Measurements from ENCODE around the gene FOXJ1. TPM values are rescaled to one million over a fixed set of nuclear protein-coding genes. Genes with fewer than 3 reads are reported as not detected.

The FOXJ1 gene
- total RNA-seq, 1 experiment from 2014 or later: 2.0 TPM

- DNase-seq (ENCODE audit: low spot score): no peak
These were observed 48.3 kb downstream of the FOXJ1 start for GRCh38 chr17:76092526-76093413.

GRCh38 chr17:76091526-76092286 is 49.3 kb downstream of the FOXJ1 start:
- DNase-seq (ENCODE audit: low spot score): no peak

DNA sequence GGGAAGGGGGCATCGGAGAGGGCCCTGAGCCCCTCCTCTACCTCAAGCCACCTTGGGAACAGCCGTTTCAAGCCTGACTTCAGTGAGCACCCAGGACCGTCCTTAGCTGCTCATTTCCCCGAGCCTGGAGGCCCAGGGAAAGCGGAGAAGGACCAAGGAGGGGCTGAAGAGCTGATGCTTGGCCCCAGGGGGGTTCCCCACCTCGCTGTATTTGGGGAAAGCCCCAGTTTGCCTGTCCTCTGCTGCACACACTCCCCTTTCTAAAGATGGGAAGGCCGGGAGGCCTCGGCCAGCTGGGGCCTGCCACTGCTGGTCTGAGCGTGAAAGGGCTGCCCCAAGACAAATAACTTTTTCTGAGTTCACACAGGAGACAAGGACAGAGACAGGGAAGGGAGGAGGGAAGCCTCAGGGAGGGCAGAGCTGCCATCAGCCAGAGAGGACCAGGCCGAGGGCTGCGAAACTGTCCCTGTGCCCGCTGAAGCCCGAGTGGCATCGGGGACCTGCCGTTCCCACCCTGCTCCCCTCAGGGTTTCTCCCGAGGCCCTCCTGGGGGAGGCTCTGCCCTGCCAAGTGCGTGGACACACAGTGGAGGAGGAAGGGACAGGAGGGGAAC is 50.4 kb downstream of the FOXJ1 start:
- DNase-seq (ENCODE audit: low spot score): no peak

DNA sequence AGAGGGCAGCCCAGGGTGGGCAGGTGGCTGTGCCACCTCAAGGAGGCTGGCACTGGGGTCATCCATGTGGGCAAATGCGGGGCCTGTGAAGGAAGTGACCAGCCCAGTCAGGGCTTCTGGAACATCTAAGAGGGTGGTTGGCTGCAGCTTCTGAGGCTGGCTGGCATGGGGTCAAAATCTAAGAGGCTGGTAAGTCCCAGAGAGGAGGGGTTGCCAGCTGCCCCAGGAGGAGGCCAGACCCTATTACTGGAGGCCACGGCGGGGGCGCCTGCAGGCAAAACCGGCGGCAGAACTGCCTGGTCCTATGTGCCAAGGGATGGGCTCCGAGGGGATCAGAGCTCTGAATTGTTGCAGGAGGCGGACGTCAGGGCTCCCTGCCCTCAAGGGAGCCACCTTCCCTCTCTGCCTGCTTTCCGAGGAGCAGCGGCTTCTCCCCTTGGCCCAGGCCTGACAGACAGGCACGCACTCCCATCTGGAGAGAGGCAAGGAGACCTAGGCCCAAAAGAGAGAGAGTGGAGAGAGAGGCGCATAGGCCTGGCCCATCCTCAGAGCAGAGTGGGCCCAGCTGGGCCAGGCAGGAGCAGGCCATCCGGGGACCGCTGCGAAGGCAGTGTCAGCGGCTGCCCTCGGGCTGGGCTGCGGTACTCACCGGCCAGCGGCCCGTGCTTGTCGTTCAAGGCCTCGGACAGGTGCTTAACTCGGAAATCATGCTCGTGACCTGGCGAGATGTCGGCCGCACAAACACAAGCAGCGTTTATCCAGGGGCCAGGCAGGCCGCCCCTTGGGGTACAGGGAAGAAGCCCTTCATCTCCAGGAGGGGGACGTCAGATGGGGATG is 51.1 kb downstream of the FOXJ1 start:
- no peak for DNase-seq (ENCODE audit: low spot score)

DNA sequence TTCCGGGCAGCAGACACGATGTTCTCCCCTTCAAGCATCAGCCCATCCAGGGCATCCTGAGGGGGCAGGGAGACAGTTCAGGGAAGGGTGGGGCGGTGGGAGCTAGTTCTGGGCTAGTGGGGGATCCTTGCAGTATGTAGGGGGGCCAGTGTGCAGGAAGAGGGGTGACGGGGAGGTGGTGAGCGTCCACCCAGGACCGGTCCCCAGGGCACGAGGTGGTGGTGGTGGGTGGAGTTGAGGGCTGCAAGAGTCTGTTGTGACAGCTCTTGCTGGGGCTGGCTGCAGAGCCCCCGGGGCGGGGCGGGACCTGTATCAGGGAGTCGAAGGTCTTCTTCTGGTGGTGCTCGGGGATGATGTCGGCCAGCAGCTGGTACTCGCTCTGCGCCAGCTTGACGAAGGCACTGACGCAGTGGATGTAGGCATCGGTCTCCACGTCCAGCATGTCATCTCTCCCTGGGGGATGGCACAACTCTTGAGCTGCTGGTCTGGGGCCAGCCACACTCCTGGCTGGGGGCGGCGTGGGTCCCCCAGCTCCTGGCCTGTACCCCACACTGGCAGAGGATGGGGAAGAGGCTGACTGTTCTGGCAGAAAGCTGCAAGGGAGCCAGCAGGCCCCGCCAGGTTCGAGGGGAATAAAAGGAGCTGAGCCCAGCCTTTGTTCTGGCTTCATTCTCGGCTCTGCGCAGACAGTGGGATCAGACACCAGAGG is 52.0 kb downstream of the FOXJ1 start:
- no peak for DNase-seq (ENCODE audit: low spot score)

- DNase-seq (ENCODE audit: low spot score): no peak
These were observed 52.8 kb downstream of the FOXJ1 start for GRCh38 chr17:76088041-76088867.

GRCh38 chr17:76087531-76087930 is 53.5 kb downstream of the FOXJ1 start:
- no peak for DNase-seq (ENCODE audit: low spot score)

DNA sequence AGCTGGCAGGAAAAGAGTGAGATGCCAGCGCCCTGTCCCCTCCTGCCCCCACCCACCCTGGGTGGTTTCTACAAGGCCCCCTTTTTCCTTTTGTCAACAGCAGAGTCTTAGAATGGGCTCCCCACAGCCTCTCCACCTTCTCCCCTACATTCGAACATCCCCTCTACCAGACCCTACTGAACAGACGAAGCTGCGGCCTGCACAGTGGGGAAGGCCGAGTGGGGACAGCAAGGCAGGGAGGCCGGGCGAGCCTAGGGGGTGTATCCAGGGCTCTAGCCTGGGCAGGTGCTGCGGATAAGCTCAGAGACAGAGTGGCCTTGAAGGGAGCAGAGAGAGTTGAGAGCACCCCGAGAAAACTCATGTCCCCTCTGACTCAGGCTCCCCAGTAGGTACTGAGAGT is 54.7 kb downstream of the FOXJ1 start:
- no peak for DNase-seq (ENCODE audit: low spot score)

Small RNA genes lying within 50 kb of the gene (small RNA-seq; reads per million reads assigned to genes)
- not detected for gene MIR6868

Other genes starting within 250 kb of the FOXJ1 start
- 20.2 and 29.2 TPM in 2 replicates for gene TRIM65, start 244.3 kb downstream of the FOXJ1 start, total RNA-seq (2014; rRNA removed; shearing (Covaris generic))
- 85.7 and 92.3 TPM in 2 replicates for gene MRPL38, start 236.4 kb downstream of the FOXJ1 start, total RNA-seq (2014; rRNA removed; shearing (Covaris generic))
- 7.4 and 13.1 TPM in 2 replicates for gene FBF1, start 200.2 kb downstream of the FOXJ1 start, total RNA-seq (2014; rRNA removed; shearing (Covaris generic))
- gene ACOX1, start 162.1 kb downstream of the FOXJ1 start, total RNA-seq (2014; rRNA removed; shearing (Covaris generic)): 32.1 and 46.5 TPM in 2 replicates
- gene TEN1, start 162.0 kb downstream of the FOXJ1 start, total RNA-seq (2014; rRNA removed; shearing (Covaris generic)): 48.6 and 56.2 TPM in 2 replicates
- 9.5 and 11.5 TPM in 2 replicates for gene CDK3, start 140.4 kb downstream of the FOXJ1 start, total RNA-seq (2014; rRNA removed; shearing (Covaris generic))
- 40.1 and 42.1 TPM in 2 replicates for gene EVPL, start 113.9 kb downstream of the FOXJ1 start, total RNA-seq (2014; rRNA removed; shearing (Covaris generic))
- 21.3 and 23.9 TPM in 2 replicates for gene SRP68, start 68.7 kb downstream of the FOXJ1 start, total RNA-seq (2014; rRNA removed; shearing (Covaris generic))
- gene GALR2, start 66.5 kb downstream of the FOXJ1 start, total RNA-seq (2014; rRNA removed; shearing (Covaris generic)): 1.1 and 2.1 TPM in 2 replicates
- gene ZACN, start 62.1 kb downstream of the FOXJ1 start, total RNA-seq (2014; rRNA removed; shearing (Covaris generic)): not detected in 2 replicates
- gene EXOC7, start 37.5 kb downstream of the FOXJ1 start, total RNA-seq (2014; rRNA removed; shearing (Covaris generic)): 97.6 and 99.4 TPM in 2 replicates
- 1.3 and 3.9 TPM in 2 replicates for gene RNF157, start 99.2 kb upstream of the FOXJ1 start, total RNA-seq (2014; rRNA removed; shearing (Covaris generic))
- gene UBALD2, start 124.1 kb upstream of the FOXJ1 start, total RNA-seq (2014; rRNA removed; shearing (Covaris generic)): 63.7 and 72.5 TPM in 2 replicates
- gene QRICH2, start 167.0 kb upstream of the FOXJ1 start, total RNA-seq (2014; rRNA removed; shearing (Covaris generic)): 0.05 and 0.18 TPM in 2 replicates
- gene PRPSAP1, start 212.7 kb upstream of the FOXJ1 start, total RNA-seq (2014; rRNA removed; shearing (Covaris generic)): 31.7 and 35.5 TPM in 2 replicates
- gene SPHK1, start 243.4 kb upstream of the FOXJ1 start, total RNA-seq (2014; rRNA removed; shearing (Covaris generic)): 2.7 and 4.4 TPM in 2 replicates